GM10266 (cell line): ENCODE data around the gene ZNF598.
"Not testable (repeated sequence)": the region's sequence is repeated elsewhere in the genome, so short reads cannot be mapped to it uniquely, and the experiment has no call there.

ENCODE experiments used
- DNase-seq: peaks from one replicate; pipeline ENCODE4 v3.0.0; 2012; ENCODE audit errors: extremely low spot score
- CTCF ChIP-seq: IDR thresholded peaks from 2 replicates; pipeline ENCODE4 v1.5.1; 2012; ENCODE audit warnings: mild to moderate bottlenecking, low read depth; ENCODE audit not compliant: control insufficient read depth, insufficient read depth; ENCODE audit errors: missing control alignments

ZNF598 gene

GRCh38 chr16:2016407-2016922 lies 6.8 kb upstream of the ZNF598 start:
- DNase-seq: no peak

DNA sequence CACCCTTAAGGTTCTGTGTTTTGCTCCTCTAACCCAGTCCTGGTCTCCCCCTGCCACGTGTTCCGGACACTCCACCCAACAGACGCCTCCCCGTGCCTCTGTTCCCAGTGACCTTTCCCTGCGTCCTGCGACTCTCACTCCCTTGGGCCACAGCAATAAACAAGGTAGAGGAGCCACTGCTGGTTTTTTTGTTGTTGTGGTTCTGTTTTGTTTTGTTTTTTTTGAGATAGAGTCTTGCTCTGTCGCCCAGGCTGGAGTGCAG lies 6.3 kb upstream of the ZNF598 start:
- no peak for TF ChIP-seq CTCF
- no peak for DNase-seq

More at GRCh38 chr16:2016407-2016922, 6.8 kb upstream of the ZNF598 start:
- TF ChIP-seq CTCF: peak; percentile 27

DNA sequence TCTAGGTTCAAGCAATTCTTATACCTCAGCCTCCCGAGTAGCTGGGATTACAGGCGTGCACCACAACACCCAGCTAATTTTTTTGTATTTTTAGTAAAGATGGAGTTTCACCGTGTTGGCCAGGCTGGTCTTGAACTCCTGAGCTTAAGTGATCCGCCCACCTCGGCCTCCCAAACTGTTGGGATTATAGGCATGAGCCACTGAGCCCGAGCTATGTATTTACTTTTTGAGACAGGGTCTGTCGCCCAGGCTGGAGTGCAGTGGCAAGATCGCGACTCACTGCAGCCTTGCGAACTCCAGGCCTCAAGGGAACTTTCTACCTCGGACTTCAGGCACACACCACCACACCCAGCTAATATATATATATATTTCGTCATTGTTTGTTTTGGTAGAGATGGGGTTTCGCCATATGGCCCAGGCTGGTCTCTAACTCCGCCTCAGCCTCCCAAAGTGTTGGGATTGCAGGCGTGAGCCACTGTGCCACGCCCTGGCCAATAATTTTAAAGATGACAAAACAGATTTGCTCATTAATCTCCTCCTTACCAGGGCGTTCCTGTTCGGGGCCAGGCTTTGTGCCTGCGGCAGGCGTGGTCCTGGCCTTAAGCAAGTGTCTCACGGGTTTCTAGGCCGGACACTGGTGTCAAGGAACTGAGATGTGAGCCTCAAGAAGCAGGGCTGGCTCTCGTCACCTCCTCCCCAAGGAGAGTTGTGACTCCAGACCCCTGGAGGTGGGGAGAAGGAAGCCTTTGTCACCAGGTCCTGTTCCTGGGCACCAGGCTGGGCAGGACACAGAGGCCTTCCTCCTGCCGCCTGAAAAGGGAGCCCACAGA lies 5.7 kb upstream of the ZNF598 start:
- DNase-seq: no peak
- TF ChIP-seq CTCF: no peak

DNA sequence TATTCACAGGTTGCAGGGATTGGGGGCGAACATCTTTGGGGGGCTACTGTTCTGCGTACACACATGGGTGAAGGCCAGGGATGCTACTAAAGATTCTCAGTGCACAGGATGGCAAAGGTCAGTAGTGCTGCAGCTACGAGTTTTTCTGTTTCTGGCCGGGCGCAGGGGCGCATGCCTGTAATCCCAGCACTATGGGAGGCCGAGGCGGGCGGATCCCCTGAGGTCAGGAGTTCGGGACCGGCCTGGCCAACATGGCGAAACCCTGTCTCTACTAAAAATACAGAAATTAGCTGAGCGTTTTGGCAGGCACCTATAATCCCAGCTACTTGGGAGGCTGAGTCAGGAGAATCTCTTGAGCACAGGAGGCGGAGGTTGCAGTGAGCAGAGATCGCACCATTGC lies 3.9 kb upstream of the ZNF598 start:
- no peak for DNase-seq
- TF ChIP-seq CTCF: no peak

DNA sequence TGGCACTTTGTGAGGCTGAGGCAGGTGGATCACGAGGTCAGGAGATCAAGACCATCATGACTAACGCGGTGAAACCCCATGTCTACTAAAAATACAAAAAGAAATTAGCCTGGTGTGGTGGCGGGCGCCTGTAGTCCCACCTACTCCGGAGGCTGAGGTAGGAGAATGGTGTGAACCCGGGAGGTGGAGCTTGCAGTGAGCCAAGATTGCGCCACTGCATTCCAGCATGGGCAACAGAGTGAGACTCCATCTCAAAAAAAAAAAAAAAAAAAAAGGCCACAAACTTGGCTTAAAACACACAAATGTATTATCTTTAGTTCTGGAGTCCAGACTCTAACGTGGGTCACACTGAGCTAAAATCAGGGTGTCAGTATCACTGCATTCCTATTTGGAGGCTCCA lies 2.1 kb upstream of the ZNF598 start:
- DNase-seq: not testable (repeated sequence)

DNA sequence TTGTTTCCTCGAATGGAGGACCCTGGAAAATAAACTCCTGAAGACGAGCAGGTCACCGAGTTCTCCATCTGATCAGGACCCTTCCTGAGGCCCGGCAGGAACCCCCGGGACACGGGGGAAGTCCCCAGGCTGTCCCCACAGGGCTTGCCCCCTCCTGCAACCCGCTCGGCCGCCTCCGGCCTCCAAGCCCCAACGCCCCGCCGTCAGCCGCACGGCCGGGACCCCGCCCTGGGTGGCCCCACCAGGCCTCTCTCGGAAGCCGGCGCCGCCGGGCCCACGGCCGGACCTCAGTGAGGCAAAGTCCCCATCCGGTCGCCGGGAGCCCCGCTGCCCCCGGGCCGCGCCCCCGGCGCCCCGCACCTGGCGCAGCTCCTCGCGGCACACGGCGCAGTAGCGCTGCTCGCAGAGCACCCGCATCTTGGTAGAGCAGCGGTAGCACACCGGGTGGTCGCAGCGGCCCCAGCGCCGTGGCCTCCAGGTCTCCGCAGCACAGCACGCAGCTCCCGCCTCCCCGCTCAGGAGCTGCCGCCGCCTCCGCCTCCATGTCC lies 383 bp downstream of the ZNF598 start:
- no peak for TF ChIP-seq CTCF
- no peak for DNase-seq

DNA sequence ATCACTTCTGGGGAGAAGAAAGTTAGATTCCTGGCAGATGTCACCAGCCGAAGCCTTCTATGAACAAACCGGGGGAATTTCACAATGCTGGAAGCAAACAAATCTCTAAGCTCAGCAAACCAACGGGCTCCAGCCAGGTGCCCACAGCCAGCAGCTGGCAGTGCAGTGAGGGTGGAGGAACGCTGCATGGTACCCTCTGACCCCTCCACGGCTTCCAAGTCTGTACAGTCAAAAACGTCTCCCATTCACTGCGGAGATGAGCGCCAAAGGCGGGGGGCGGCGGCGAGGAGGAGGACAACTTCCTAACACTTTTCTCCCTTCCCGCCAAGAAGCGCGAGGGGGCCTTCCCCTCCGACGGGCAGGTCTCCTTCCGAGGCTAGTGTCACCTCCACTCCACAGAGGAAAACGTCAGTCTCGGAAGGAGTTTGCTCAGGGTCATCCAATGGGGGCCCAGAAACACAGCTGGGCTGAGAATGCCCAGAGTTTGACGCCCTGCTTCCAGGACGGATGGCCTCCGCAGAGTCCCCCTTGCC lies 924 bp downstream of the ZNF598 start:
- no peak for DNase-seq
- TF ChIP-seq CTCF: no peak

DNA sequence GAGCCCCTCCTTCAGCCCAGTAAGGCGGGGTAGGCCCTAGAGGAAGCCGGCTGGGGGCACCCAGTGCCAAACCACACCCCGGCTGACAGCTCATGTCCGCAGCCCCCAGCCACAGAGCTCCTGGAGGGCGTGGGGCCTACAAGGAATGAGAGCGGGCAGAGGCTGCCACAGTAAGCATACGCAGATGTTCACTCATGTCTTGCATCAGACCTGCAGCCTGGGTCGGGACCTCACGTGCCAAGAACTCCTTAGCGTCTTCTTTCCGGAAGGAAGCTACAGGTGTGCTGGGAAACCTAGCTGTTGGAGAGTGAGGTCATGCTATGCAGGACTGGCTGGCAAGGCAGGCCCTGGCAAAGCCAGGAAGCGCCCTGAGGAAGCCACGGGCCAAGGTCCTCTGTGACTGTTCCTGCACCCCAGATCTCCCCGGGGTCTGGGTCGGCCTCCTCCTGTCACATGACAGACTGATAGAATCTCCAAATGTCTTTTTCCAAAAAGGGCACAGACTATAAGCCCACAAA lies 1.6 kb downstream of the ZNF598 start:
- TF ChIP-seq CTCF: no peak
- DNase-seq: no peak
